Lower leg skin (tissue), 4 donors: ENCODE results near the gene ENDOU. TPM values are rescaled to one million over a fixed set of nuclear protein-coding genes. Genes with fewer than 3 reads are reported as not detected.
A peak's percentile ranks its signal among the peaks of the same experiment; 100 is the strongest.

Experiments used
- DNase-seq, 2 donors: peaks; one replicate each; pipeline ENCODE4 v3.0.0-alpha.2; 2019; ENCODE audit warnings: low spot score in 2 of 2
- H3K4me3 ChIP-seq: fragments of 200-600 bp; sonication (generic); 2 replicates; pipeline ENCODE4 v1.5.1; 2017; ENCODE audit warnings: mild to moderate bottlenecking, low read depth; ENCODE audit not compliant: poor library complexity, severe bottlenecking
- CTCF ChIP-seq, 3 donors: fragments of 450-650 bp; IDR thresholded peaks; one replicate each; pipeline ENCODE4 v1.5.1; 2016; ENCODE audit warnings: antibody characterized with exemption in 3 of 3, mild to moderate bottlenecking in 3 of 3, moderate library complexity in 2 of 3
- POLR2A ChIP-seq, 2 donors: fragments of 450-650 bp; IDR thresholded peaks; one replicate each; pipeline ENCODE4 v1.6.1; 2016 to 2017; ENCODE audit warnings: antibody characterized with exemption in 2 of 2, mild to moderate bottlenecking in 1 of 2, moderate library complexity in 1 of 2
- WGBS, 2 donors: methylation state at CpG; one replicate each; pipeline ENCODE4 v1.1.5; 2018; 5-methylcytosine and 5-hydroxymethylcytosine counted together
- intact Hi-C: fragments of 100-400 bp; cut with DNase I; formaldehyde crosslinking; loops from one replicate; pipeline ENCODE4 v1.15.0; 2023; ENCODE audit warnings: low total_unique reads
- total RNA-seq, 4 donors: library from RNA; depleted of rRNA; stranded (reverse); fragments of >200 nt; gene quantifications; one replicate each; pipeline ENCODE4 v1.1.0, GENCODE V29; 2016

Gene ENDOU
- total RNA-seq: 10 to 100 TPM in 3 of 4 donors, 1 to 10 TPM in 1; 6.4 to 30.5 (median 17.8) TPM

GRCh38 chr12:47725091-47725772, at the start of gene ENDOU:
ENDOU (minus strand) TSS chr12:47725490; CDS start chr12:47725413, 77 bp downstream.
- intact Hi-C loops: no loop called here
- no peak for TF ChIP-seq POLR2A (IDR thresholded peaks at IDR 0.05)
- TF ChIP-seq CTCF (IDR thresholded peaks at IDR 0.05): no peak
- peak in 1 of 2 donors; percentile 82 for DNase-seq
- H3K4me3 ChIP-seq: no peak within 1 kb of the TSS
- WGBS, 2 donors: 65 to 70% methylated on average over 8 of the region's 8 CpGs

GRCh38 chr12:47774663-47775062, 49.4 kb upstream of the ENDOU start:
- TF ChIP-seq CTCF (IDR thresholded peaks at IDR 0.05) (no peak), POLR2A (IDR thresholded peaks at IDR 0.05) (no peak)
- intact Hi-C loops: loop anchor here (5.0 kb wide), 1 partner anchor 57 kb away; no protein-coding TSS in a partner anchor
- DNase-seq: no peak
- no peak overlapping the region for H3K4me3 ChIP-seq
- 92 to 95% methylated on average over 7 of the region's 7 CpGs for WGBS, 2 donors

DNA sequence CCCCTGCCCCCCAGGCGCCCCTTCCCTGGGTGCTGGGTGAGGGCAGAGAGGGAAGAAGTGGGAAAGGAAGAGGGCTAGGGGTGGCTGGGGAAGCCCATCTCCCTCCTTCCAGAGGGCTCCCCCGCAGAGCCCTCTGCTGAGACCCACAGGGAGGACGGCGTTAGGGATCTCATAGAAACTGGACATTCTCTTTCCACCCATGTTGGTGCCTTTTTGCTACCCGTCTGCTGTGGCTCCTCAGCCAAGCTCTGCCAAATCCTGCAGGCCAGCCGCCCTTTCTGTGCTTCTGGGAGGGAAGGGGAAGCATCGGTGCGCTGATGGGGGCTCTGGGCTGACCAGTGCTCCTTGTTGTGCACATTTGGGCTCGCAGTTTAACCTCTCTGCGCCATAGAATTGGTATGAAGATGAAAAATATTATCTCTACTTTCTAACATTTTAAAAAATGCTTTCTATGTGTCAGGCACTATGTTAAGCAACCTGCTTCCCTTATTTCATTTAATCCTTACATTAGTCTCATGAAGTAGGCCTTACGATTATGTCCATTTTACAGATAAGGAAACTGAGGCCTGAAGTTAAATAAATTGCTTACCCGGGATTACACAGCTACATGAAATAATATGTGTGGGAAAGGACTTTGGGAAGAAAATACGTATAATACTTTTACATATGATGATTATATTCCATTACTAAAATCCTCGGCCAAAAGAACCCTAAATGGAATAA, 48.7 kb upstream of the ENDOU start:
- TF ChIP-seq POLR2A (IDR thresholded peaks at IDR 0.05): no peak
- TF ChIP-seq CTCF (IDR thresholded peaks at IDR 0.05): no peak
- intact Hi-C loops: no loop called here
- WGBS, 2 donors: 51 to 53% methylated on average over 13 to 14 of the region's 14 CpGs
- H3K4me3 ChIP-seq: peak overlapping the region; percentile 71
- no peak for DNase-seq

GRCh38 chr12:47773062-47773857, 48.0 kb upstream of the ENDOU start, which contains the start of gene SLC48A1:
SLC48A1 (plus strand) TSS chr12:47773238; CDS start chr12:47773305, 67 bp downstream.
- 1% methylated on average over 17 to 36 of the region's 106 CpGs for WGBS, 2 donors
- intact Hi-C loops: no loop called here
- DNase-seq: peak in 1 of 2 donors; percentile 94
- peak within 1 kb of the TSS; percentile 71 for H3K4me3 ChIP-seq
- TF ChIP-seq POLR2A (IDR thresholded peaks at IDR 0.05) (no peak), CTCF (IDR thresholded peaks at IDR 0.05) (no peak)

- intact Hi-C loops: no loop called here
- 10 to 11% methylated on average over 17 of the region's 17 CpGs for WGBS, 2 donors
- DNase-seq: no peak
Observed at GRCh38 chr12:47772738-47773061, 47.4 kb upstream of the ENDOU start.

More at GRCh38 chr12:47772738-47773061, 47.4 kb upstream of the ENDOU start:
- no peak overlapping the region for H3K4me3 ChIP-seq
- TF ChIP-seq CTCF (IDR thresholded peaks at IDR 0.05) (no peak), POLR2A (IDR thresholded peaks at IDR 0.05) (no peak)
